Measurements from ENCODE around the gene LDB3. TPM values are rescaled to one million over a fixed set of nuclear protein-coding genes. Genes with fewer than 3 reads are reported as not detected.

The LDB3 gene
- total and polyA plus RNA-seq, 9 of the 15 experiments (the other 6 are each of a cell fraction or from before 2014, with no cell fraction given), result 0.03 TPM; not detected in 8

- TF ChIP-seq ZNF518B (CRISPR knock-in tag; IDR thresholded peaks at IDR 0.05) (no peak), ZHX1 (conservative IDR thresholded peaks at IDR 0.05; ENCODE audit: low read length) (no peak), CHD7 (IDR thresholded peaks at IDR 0.05; ENCODE audit: low read depth, low read length) (no peak), MEF2D (tag; conservative IDR thresholded peaks at IDR 0.05; ENCODE audit: low read depth) (no peak), MYNN (IDR thresholded peaks at IDR 0.05) (no peak), MYNN (CRISPR knock-in tag; IDR thresholded peaks at IDR 0.05) (no peak), RBBP5 (IDR thresholded peaks at IDR 0.05; ENCODE audit: borderline replicate concordance, insufficient read depth, low read length, poor library complexity, severe bottlenecking) (no peak)
Observed at GRCh38 chr10:86677374-86677773, 9.1 kb downstream of the LDB3 start (continued).
